H1 (cell line): Measurements from ENCODE around the gene BRINP3. TPM values are rescaled to one million over a fixed set of nuclear protein-coding genes. Genes with fewer than 3 reads are reported as not detected.

ENCODE experiments used
- CTCF ChIA-PET: fragments of 300-600 bp; sonication (Branson Sonifier 250); formaldehyde crosslinking; loops from one replicate; lab custom pipeline; 2021; ENCODE audit not compliant: partially characterized antibody; lab: Charles Lee
- POLR2A ChIA-PET: fragments of 300-600 bp; sonication (Branson Sonifier 250); formaldehyde crosslinking; loops from one replicate; lab custom pipeline; 2021; ENCODE audit warnings: inconsistent platforms; ENCODE audit not compliant: partially characterized antibody; lab: Charles Lee
- DNase-seq, 2 experiments: peaks; one replicate each; pipeline versions ENCODE4 v3.0.0 to v3.0.0-alpha.2; 2010 to 2022; ENCODE audit warnings: low spot score in 2 of 2, low read depth in 1 of 2, mixed read lengths in 1 of 2
- FAIRE-seq: peaks from 2 replicates; lab custom pipeline; 2011; peaks lifted over from hg19 to GRCh38; lab: Jason Lieb, UNC
- H2AFZ ChIP-seq: 2 replicates; pipeline ENCODE4 v1.8.1; 2012; ENCODE audit warnings: low read length, inconsistent platforms
- H2AK5ac ChIP-seq: 2 replicates; pipeline ENCODE4 v1.6.1; 2013; ENCODE audit warnings: low read depth, low read length
- H2BK120ac ChIP-seq: replicated peaks from 2 replicates; pipeline ENCODE3; 2013; ENCODE audit warnings: low read depth, low read length, inconsistent platforms
- H2BK12ac ChIP-seq: 2 replicates; pipeline ENCODE4 v1.6.1; 2013; ENCODE audit warnings: low read depth, low read length
- H2BK15ac ChIP-seq: 2 replicates; pipeline ENCODE4 v1.6.1; 2013; ENCODE audit warnings: low read length
- H2BK20ac ChIP-seq: 2 replicates; pipeline ENCODE4 v1.6.1; 2013; ENCODE audit warnings: low read length
- H2BK5ac ChIP-seq: 2 replicates; pipeline ENCODE4 v1.6.1; 2013; ENCODE audit warnings: low read depth, low read length
- H3K14ac ChIP-seq: 2 replicates; pipeline ENCODE4 v1.6.1; 2013; ENCODE audit warnings: inconsistent platforms; ENCODE audit not compliant: insufficient read length
- H3K18ac ChIP-seq: 2 replicates; pipeline ENCODE4 v1.6.1; 2013; ENCODE audit warnings: low read length; ENCODE audit errors: extremely low read depth
- H3K23ac ChIP-seq: 2 replicates; pipeline ENCODE4 v1.6.1; 2013; ENCODE audit warnings: inconsistent platforms; ENCODE audit not compliant: insufficient read length
- H3K23me2 ChIP-seq: 2 replicates; pipeline ENCODE4 v1.6.1; 2013; ENCODE audit warnings: low read depth, low read length
- H3K27ac ChIP-seq: 2 replicates; pipeline ENCODE4 v1.6.1; 2011; ENCODE audit warnings: low read depth, low read length, inconsistent platforms
- H3K27me3 ChIP-seq, 4 experiments: replicated peaks in 1 of 4; 1 replicate in 1 of 4; 2 replicates in 3 of 4; pipeline versions ENCODE4 v1.6.1 to v1.8.1; 2011 to 2013; ENCODE audit warnings: low read length in 3 of 4, mild to moderate bottlenecking in 3 of 4, inconsistent platforms in 2 of 4, mixed read lengths in 2 of 4, moderate library complexity in 1 of 4; ENCODE audit not compliant: control insufficient read depth in 3 of 4, insufficient read depth in 3 of 4; ENCODE audit errors: extremely low read depth in 1 of 4
- H3K36me3 ChIP-seq, 4 experiments: 2 replicates each; pipeline versions ENCODE4 v1.6.1 to v1.8.1; 2011 to 2013; ENCODE audit warnings: mild to moderate bottlenecking in 4 of 4, low read length in 3 of 4, moderate library complexity in 2 of 4, control low read depth in 1 of 4, inconsistent platforms in 1 of 4; ENCODE audit not compliant: insufficient read depth in 4 of 4, control insufficient read depth in 2 of 4
- H3K4ac ChIP-seq: replicated peaks from 2 replicates; pipeline ENCODE3; 2013; ENCODE audit warnings: low read length, low read depth, mixed read lengths, inconsistent platforms; ENCODE audit not compliant: insufficient read length
- H3K4me1 ChIP-seq, 4 experiments: replicated peaks in 1 of 4; 1 replicate in 1 of 4; 2 replicates in 3 of 4; pipeline versions ENCODE4 v1.6.1 to v1.8.1; 2011 to 2013; ENCODE audit warnings: low read length in 3 of 4, inconsistent platforms in 2 of 4, mixed read lengths in 1 of 4; ENCODE audit not compliant: insufficient read depth in 4 of 4, control insufficient read depth in 3 of 4
- H3K4me2 ChIP-seq, 2 experiments: 2 replicates each; pipeline versions ENCODE4 v1.6.1 to v1.8.1; 2011 to 2013; ENCODE audit warnings: low read depth in 2 of 2, low read length in 2 of 2, control low read depth in 1 of 2, inconsistent platforms in 1 of 2, mild to moderate bottlenecking in 1 of 2; ENCODE audit not compliant: insufficient read depth in 1 of 2
- H3K4me3 ChIP-seq, 4 experiments: fragments of 200-600, 300-600 bp in 1 of 4; sonication (generic), shearing (Covaris generic), sonication (Bioruptor Twin) in 1 of 4; 2 replicates each; pipeline versions ENCODE4 v1.5.1 to v1.8.1; 2011 to 2016; ENCODE audit warnings: low read length in 4 of 4, low read depth in 3 of 4, control low read depth in 2 of 4, inconsistent platforms in 2 of 4, mild to moderate bottlenecking in 2 of 4, mixed read lengths in 1 of 4, moderate library complexity in 1 of 4; ENCODE audit not compliant: insufficient read depth in 2 of 4; ENCODE audit errors: extremely low read depth in 1 of 4
- H3K56ac ChIP-seq: replicated peaks from 2 replicates; pipeline ENCODE3; 2013; ENCODE audit warnings: low read depth, mild to moderate bottlenecking, mixed read lengths, low read length, inconsistent platforms; ENCODE audit not compliant: insufficient read length
- H3K79me1 ChIP-seq: 2 replicates; pipeline ENCODE4 v1.6.1; 2013; ENCODE audit warnings: low read depth, low read length, control low read depth
- H3K79me2 ChIP-seq, 2 experiments: 2 replicates each; pipeline versions ENCODE4 v1.6.1 to v1.8.1; 2012 to 2013; ENCODE audit warnings: low read length in 2 of 2, mild to moderate bottlenecking in 2 of 2, inconsistent platforms in 1 of 2; ENCODE audit not compliant: insufficient read depth in 2 of 2, control insufficient read depth in 1 of 2
- H3K9ac ChIP-seq, 4 experiments: replicated peaks in 1 of 4; 1 replicate in 1 of 4; 2 replicates in 3 of 4; pipeline versions ENCODE4 v1.6.1 to v1.8.1; 2011 to 2013; ENCODE audit warnings: low read depth in 3 of 4, low read length in 3 of 4, control low read depth in 2 of 4, mild to moderate bottlenecking in 2 of 4, moderate library complexity in 2 of 4, inconsistent platforms in 1 of 4; ENCODE audit errors: extremely low read depth in 1 of 4
- H3K9me3 ChIP-seq, 2 experiments: 2 replicates each; pipeline versions ENCODE4 v1.6.1 to v1.8.1; 2012 to 2013; ENCODE audit warnings: mild to moderate bottlenecking in 2 of 2, moderate library complexity in 2 of 2, control low read depth in 1 of 2, inconsistent platforms in 1 of 2, low read depth in 1 of 2, low read length in 1 of 2, mixed read lengths in 1 of 2; ENCODE audit not compliant: insufficient read depth in 2 of 2
- H4K20me1 ChIP-seq, 2 experiments: replicated peaks in 1 of 2; 2 replicates each; pipeline versions ENCODE3 to v1.8.1; 2011 to 2013; ENCODE audit warnings: inconsistent platforms in 2 of 2, low read length in 2 of 2, mild to moderate bottlenecking in 1 of 2; ENCODE audit not compliant: insufficient read depth in 2 of 2, control insufficient read depth in 1 of 2
- H4K5ac ChIP-seq: 2 replicates; pipeline ENCODE4 v1.6.1; 2013; ENCODE audit warnings: low read length, low read depth, mixed read lengths, inconsistent platforms; ENCODE audit not compliant: insufficient read length
- H4K8ac ChIP-seq: 2 replicates; pipeline ENCODE4 v1.8.0; 2013; ENCODE audit warnings: mild to moderate bottlenecking, moderate library complexity, low read length, inconsistent platforms; ENCODE audit not compliant: insufficient read depth; ENCODE audit errors: extremely low read depth
- H4K91ac ChIP-seq: replicated peaks from 2 replicates; pipeline ENCODE3; 2013; ENCODE audit warnings: low read length, mixed read lengths, inconsistent platforms; ENCODE audit not compliant: insufficient read length
- KDM1A ChIP-seq: fragments of 200-600, 300-600 bp; sonication (generic); IDR thresholded peaks from 2 replicates; pipeline ENCODE4 v1.7.1; 2016; ENCODE audit warnings: mild to moderate bottlenecking, low read length, borderline replicate concordance
- RNF2 ChIP-seq: fragments of 200-900, 300-1000 bp; sonication (generic); IDR thresholded peaks from 2 replicates; pipeline ENCODE4 v1.7.1; 2016; ENCODE audit warnings: borderline replicate concordance, low read depth, mild to moderate bottlenecking, antibody characterized with exemption, low read length; ENCODE audit not compliant: poor library complexity, severe bottlenecking; ENCODE audit errors: missing control alignments
- WGBS, 2 experiments: shearing (Covaris generic) in 1 of 2; methylation state at CpG; one replicate each; pipeline versions ENCODE4 v1.1.6 to v1.1.7; 2013 to 2015; ENCODE audit warnings: low lambda C conversion rate in 2 of 2, mixed read lengths in 2 of 2, inconsistent platforms in 1 of 2, low coverage in 1 of 2, missing lambda C conversion rate in 1 of 2; ENCODE audit not compliant: insufficient replicate concordance in 2 of 2, insufficient coverage in 1 of 2, insufficient read length in 1 of 2; ENCODE audit errors: extremely low coverage in 1 of 2, missing lambda C conversion rate in 1 of 2; 5-methylcytosine and 5-hydroxymethylcytosine counted together
- long read RNA-seq, 2 experiments: library from RNA in 1 of 2; library from capped mRNA in 1 of 2; stranded (forward); transcript quantifications; one replicate each; pipeline ENCODE4 v2.0.0, GENCODE V29; 2021; ENCODE audit warnings: inconsistent platforms in 1 of 2
- polyA minus RNA-seq, 3 experiments: library from RNA; depleted of rRNA, polyadenylated mRNA; stranded (reverse); fragments of >200 nt; gene quantifications; 1 replicate in 2 of 3; 2 replicates in 1 of 3; pipeline ENCODE4 v1.2.3, GENCODE V29; 2011
- polyA plus RNA-seq, 7 experiments: library from polyadenylated mRNA; depleted of rRNA in 3 of 7; stranded (reverse) in 5 of 7; unstranded in 2 of 7; fragments of >200 nt in 5 of 7; fragments of 200-250 nt in 2 of 7; gene quantifications; 1 replicate in 5 of 7; 2 replicates in 1 of 7; 4 replicates in 1 of 7; pipeline versions ENCODE4 v1.2.1 to v1.2.3, GENCODE V29; 2011 to 2013; ENCODE audit warnings: missing spikeins in 2 of 7, mixed read lengths in 2 of 7
- total RNA-seq: library from RNA; stranded (reverse); fragmentation: NEBNext Ultra II Directional; extraction: Animal tissue kit (Norgen Biotek cat#: 25700); gene quantifications from 2 replicates; pipeline ENCODE4 v1.2.1, GENCODE V29; 2021

The BRINP3 gene
- total RNA-seq (0.36 TPM in 1 of 2 replicates, not detected in the other), polyA plus RNA-seq (2011; rRNA removed) (0.09 TPM in 1 of 2 replicates, not detected in the other), polyA minus RNA-seq (2011; rRNA and poly(A)+ RNA removed) (0.28 TPM in 1 of 2 replicates, not detected in the other)
- not detected for polyA plus RNA-seq (2011; cell fraction: cytosol; rRNA removed)
- polyA plus RNA-seq (2011; cell fraction: nucleus; rRNA removed) = not detected
- polyA plus RNA-seq (2012, experiment 1 of 2) = not detected in 4 replicates
- polyA plus RNA-seq (2012, experiment 2 of 2) = 0.59 TPM
- not detected for polyA plus RNA-seq (2013, experiment 1 of 2)
- not detected for polyA plus RNA-seq (2013, experiment 2 of 2)
- not detected for polyA minus RNA-seq (2011; cell fraction: cytosol; rRNA and poly(A)+ RNA removed)
- not detected for polyA minus RNA-seq (2011; cell fraction: nucleus; rRNA and poly(A)+ RNA removed)
- long read RNA-seq, experiment 1 = 0 reads
- long read RNA-seq, experiment 2 = 0 reads

- peak within 1 kb of the TSS; percentile 62; the same call in 1 of the 2 replicates for H2BK12ac ChIP-seq
- no peak within 1 kb of the TSS for H4K5ac ChIP-seq
- H3K14ac ChIP-seq = no peak within 1 kb of the TSS
- peaks cover 12% of the 10 kb centered on the region; the same call in 1 of the 2 replicates for H3K23me2 ChIP-seq
- no peaks in the 10 kb centered on the region for H3K79me1 ChIP-seq
- peaks cover 10 to 41% (median 20%) of the 10 kb centered on the region in 4 experiments for H3K27me3 ChIP-seq
- peak within 1 kb of the TSS in 3 of 4 experiments; percentile 49 to 76 (median 61); a peak in 6 of 7 replicates for H3K9ac ChIP-seq
- ChIA-PET POLR2A (no interaction called here), CTCF (interaction anchor here (1.0 to 1.7 kb wide), 3 partner anchors 60 to 393 kb away, joined by 3 read pairs; no protein-coding TSS in a partner anchor)
- peak within 1 kb of the TSS; percentile 81 to 100 for H3K4me2 ChIP-seq
- H2BK5ac ChIP-seq = peak within 1 kb of the TSS; percentile 26; the same call in 1 of the 2 replicates
- DNase-seq (no peak), FAIRE-seq (no peak)
- H3K4ac ChIP-seq = no peak within 1 kb of the TSS
- no peaks in the 10 kb centered on the region for H3K36me3 ChIP-seq
- no peaks in the 10 kb centered on the region for H4K20me1 ChIP-seq
- H2BK120ac ChIP-seq = peak within 1 kb of the TSS; percentile 25
- H4K8ac ChIP-seq = no peak within 1 kb of the TSS
- no peak within 1 kb of the TSS for H3K56ac ChIP-seq
- no peak within 1 kb of the TSS for H2AK5ac ChIP-seq
- no peaks in the 10 kb centered on the region for H3K79me2 ChIP-seq
- peak within 1 kb of the TSS; percentile 84 to 98 (median 87) for H3K4me3 ChIP-seq
- H4K91ac ChIP-seq = no peak within 1 kb of the TSS
- 1% methylated on average over 4 of the region's 4 CpGs; no CpG with 5 or more reads in 1 of the 2 experiments for WGBS, 2 experiments
- H2BK20ac ChIP-seq = peak within 1 kb of the TSS; percentile 91; the same call in 1 of the 2 replicates
- peak within 1 kb of the TSS; percentile 68; the same call in 1 of the 2 replicates for H3K18ac ChIP-seq
- no peaks in the 10 kb centered on the region for H3K9me3 ChIP-seq
- H2BK15ac ChIP-seq = no peak within 1 kb of the TSS
- no peak within 1 kb of the TSS for H3K23ac ChIP-seq
- H3K4me1 ChIP-seq = peaks cover 2 to 8% (median 3%) of the 10 kb centered on the region in 4 experiments; a peak in 5 of 7 replicates
- H2AFZ ChIP-seq = peak within 1 kb of the TSS; percentile 97
- TF ChIP-seq KDM1A (no peak), RNF2 (peak; percentile 35)
- H3K27ac ChIP-seq = no peak within 1 kb of the TSS
Observed at GRCh38 chr1:190477762-190478148, at the start of gene BRINP3. Gene BRINP3, minus strand, starts transcription at chr1:190477864.
